Activated CD4-positive, alpha-beta T cell treated with anti-CD3 and anti-CD28 coated beads, Interleukin-2, amount 50 U/mL, for 48 hours (primary cell): Measurements from ENCODE around the gene POLR2E.
A peak's percentile ranks its signal among the peaks of the same experiment; 100 is the strongest.

Source experiments
- DNase-seq, 2 experiments: peaks; one replicate each; pipeline ENCODE4 v3.0.0-alpha.2; 2020

Gene POLR2E

GRCh38 chr19:1062387-1063029 lies 32.7 kb downstream of the POLR2E start:
- DNase-seq, result peak; percentile 59 to 61

- no peak for DNase-seq
Measured at GRCh38 chr19:1061987-1062386, 33.2 kb downstream of the POLR2E start.

GRCh38 chr19:1060689-1061088 lies 34.5 kb downstream of the POLR2E start:
- no peak for DNase-seq

- DNase-seq, result no peak
Measured at GRCh38 chr19:1058112-1058511, 37.1 kb downstream of the POLR2E start.

- DNase-seq, result no peak
Measured at GRCh38 chr19:1057176-1057855, 37.9 kb downstream of the POLR2E start.

- no peak for DNase-seq
Measured at GRCh38 chr19:1055886-1056620, 39.1 kb downstream of the POLR2E start.

- no peak for DNase-seq
Measured at GRCh38 chr19:1055028-1055425, 40.1 kb downstream of the POLR2E start.

GRCh38 chr19:1054102-1055027 lies 40.8 kb downstream of the POLR2E start:
- no peak for DNase-seq

- no peak for DNase-seq
Measured at GRCh38 chr19:1053176-1054101, 41.7 kb downstream of the POLR2E start.

- no peak for DNase-seq
Measured at GRCh38 chr19:1052349-1052975, 42.7 kb downstream of the POLR2E start.

GRCh38 chr19:1051791-1052190 lies 43.4 kb downstream of the POLR2E start:
- no peak for DNase-seq

- DNase-seq, result no peak
Measured at GRCh38 chr19:1050989-1051788, 44.0 kb downstream of the POLR2E start.

GRCh38 chr19:1049800-1050199 lies 45.4 kb downstream of the POLR2E start:
- DNase-seq, result no peak

GRCh38 chr19:1049106-1049505 lies 46.1 kb downstream of the POLR2E start:
- no peak for DNase-seq

- no peak for DNase-seq
Measured at GRCh38 chr19:1047696-1048147, 47.5 kb downstream of the POLR2E start.

GRCh38 chr19:1046836-1047695 lies 48.1 kb downstream of the POLR2E start:
- DNase-seq, result no peak

- DNase-seq, result no peak
Measured at GRCh38 chr19:1046117-1046626, 49.0 kb downstream of the POLR2E start.

GRCh38 chr19:1045247-1045603 lies 50.0 kb downstream of the POLR2E start:
- peak; percentile 74 to 80 for DNase-seq
